ENCODE results near the gene ABCC1.

ABCC1 gene

GRCh38 chr16:16096858-16097213 lies 147.4 kb downstream of the ABCC1 start:
- Histone ChIP-seq H3K27ac (ENCODE audit: low read depth, low read length) (peak overlapping the region; percentile 69), H3K36me3 (ENCODE audit: control insufficient read depth, low read length) (peaks cover 64% of the 10 kb centered on the region), H3K9me3 (ENCODE audit: control insufficient read depth, insufficient read depth, low read length) (no peaks in the 10 kb centered on the region), H3K4me3 (ENCODE audit: low read length) (peak overlapping the region; percentile 36), H3K79me2 (ENCODE audit: control insufficient read depth, low read length) (peaks cover 6% of the 10 kb centered on the region; the same call in 1 of the 2 replicates), H3F3A (ENCODE audit: control insufficient read depth, insufficient read depth) (peaks cover 13% of the 10 kb centered on the region; the same call in 1 of the 2 replicates), H3K4me2 (ENCODE audit: low read length) (peak overlapping the region; percentile 49), H3K4me1 (ENCODE audit: control insufficient read depth, low read length) (peaks cover 70% of the 10 kb centered on the region), H4K20me1 (ENCODE audit: control insufficient read depth, insufficient read depth, low read depth, low read length) (no peaks in the 10 kb centered on the region), H3K9me2 (replicated peaks; ENCODE audit: control insufficient read depth, low read length) (no peaks in the 10 kb centered on the region), H3K27me3 (ENCODE audit: control insufficient read depth, low read length) (no peaks in the 10 kb centered on the region)
- TF ChIP-seq EZH2phosphoT487 (IDR thresholded peaks at IDR 0.05; ENCODE audit: borderline replicate concordance, low read length), result no peak
- no peak for TF ChIP-seq CTCF (IDR thresholded peaks at IDR 0.05; ENCODE audit: low read depth, low read length, poor library complexity, severe bottlenecking)

GRCh38 chr16:16099320-16099719 lies 149.9 kb downstream of the ABCC1 start:
- no peaks in the 10 kb centered on the region for H3K27me3 ChIP-seq (ENCODE audit: control insufficient read depth, low read length)
- H3K9me3 ChIP-seq (ENCODE audit: control insufficient read depth, insufficient read depth, low read length), result no peaks in the 10 kb centered on the region
- H3K4me1 ChIP-seq (ENCODE audit: control insufficient read depth, low read length), result peaks cover 95% of the 10 kb centered on the region
- peaks cover 74% of the 10 kb centered on the region for H3K36me3 ChIP-seq (ENCODE audit: control insufficient read depth, low read length)
- no peak for TF ChIP-seq CTCF (IDR thresholded peaks at IDR 0.05; ENCODE audit: low read depth, low read length, poor library complexity, severe bottlenecking)
- TF ChIP-seq EZH2phosphoT487 (IDR thresholded peaks at IDR 0.05; ENCODE audit: borderline replicate concordance, low read length), result no peak
- no peaks in the 10 kb centered on the region for H4K20me1 ChIP-seq (ENCODE audit: control insufficient read depth, insufficient read depth, low read depth, low read length)
- H3F3A ChIP-seq (ENCODE audit: control insufficient read depth, insufficient read depth), result peaks cover 16% of the 10 kb centered on the region; the same call in 1 of the 2 replicates
- H3K4me2 ChIP-seq (ENCODE audit: low read length), result 0 out of 2 replicates have a peak overlapping the region, but pooled peaks have one; percentile 18
- H3K9me2 ChIP-seq (replicated peaks; ENCODE audit: control insufficient read depth, low read length), result no peaks in the 10 kb centered on the region
- peaks cover 6% of the 10 kb centered on the region; the same call in 1 of the 2 replicates for H3K79me2 ChIP-seq (ENCODE audit: control insufficient read depth, low read length)
- no peak overlapping the region for H3K4me3 ChIP-seq (ENCODE audit: low read length)
- H3K27ac ChIP-seq (ENCODE audit: low read depth, low read length), result no peak overlapping the region

- Histone ChIP-seq H4K20me1 (ENCODE audit: control insufficient read depth, insufficient read depth, low read depth, low read length) (no peaks in the 10 kb centered on the region), H3K79me2 (ENCODE audit: control insufficient read depth, low read length) (peaks cover 6% of the 10 kb centered on the region; the same call in 1 of the 2 replicates), H3K27ac (ENCODE audit: low read depth, low read length) (peak overlapping the region; percentile 66), H3K4me3 (ENCODE audit: low read length) (peak overlapping the region; percentile 55), H3K27me3 (ENCODE audit: control insufficient read depth, low read length) (no peaks in the 10 kb centered on the region), H3K36me3 (ENCODE audit: control insufficient read depth, low read length) (peaks cover 80% of the 10 kb centered on the region), H3F3A (ENCODE audit: control insufficient read depth, insufficient read depth) (peaks cover 19% of the 10 kb centered on the region), H3K4me1 (ENCODE audit: control insufficient read depth, low read length) (peaks cover 100% of the 10 kb centered on the region), H3K9me3 (ENCODE audit: control insufficient read depth, insufficient read depth, low read length) (no peaks in the 10 kb centered on the region), H3K9me2 (replicated peaks; ENCODE audit: control insufficient read depth, low read length) (no peaks in the 10 kb centered on the region), H3K4me2 (ENCODE audit: low read length) (peak overlapping the region; percentile 71)
- no peak for TF ChIP-seq EZH2phosphoT487 (IDR thresholded peaks at IDR 0.05; ENCODE audit: borderline replicate concordance, low read length)
- no peak for TF ChIP-seq CTCF (IDR thresholded peaks at IDR 0.05; ENCODE audit: low read depth, low read length, poor library complexity, severe bottlenecking)
Measured at GRCh38 chr16:16100631-16101030, 151.2 kb downstream of the ABCC1 start.

All from DOHH2 (cell line).